Common myeloid progenitor, CD34-positive (primary cell): ENCODE results near the gene CTXN1.
"Not testable (repeated sequence)": the region's sequence is repeated elsewhere in the genome, so short reads cannot be mapped to it uniquely, and the experiment has no call there.

Experiments
- CTCF ChIA-PET: fragments of 350-600 bp; sonication (Branson Sonifier 250); formaldehyde crosslinking; loops from one replicate; lab custom pipeline; 2021; ENCODE audit warnings: antibody characterized with exemption; lab: Charles Lee
- POLR2A ChIA-PET: fragments of 350-600 bp; sonication (Branson Sonifier 250); formaldehyde crosslinking; loops from one replicate; lab custom pipeline; 2021; ENCODE audit warnings: antibody characterized with exemption; lab: Charles Lee
- DNase-seq, 3 donors: peaks; one replicate each; pipeline versions ENCODE4 v3.0.0 to v3.0.0-alpha.2; 2013
- H3K27ac ChIP-seq, 2 experiments: 1 replicate in 1 of 2; 2 replicates in 1 of 2; pipeline ENCODE4 v1.7.0; 2013; ENCODE audit warnings: inconsistent platforms in 2 of 2, low read length in 2 of 2, mild to moderate bottlenecking in 2 of 2, low read depth in 1 of 2, moderate library complexity in 1 of 2; ENCODE audit not compliant: severe bottlenecking in 2 of 2, insufficient read depth in 1 of 2, poor library complexity in 1 of 2
- H3K27me3 ChIP-seq, 5 experiments: replicated peaks in 2 of 5; 1 replicate in 3 of 5; 2 replicates in 2 of 5; pipeline versions ENCODE4 v1.6.1 to v1.7.0; 2013; ENCODE audit warnings: low read length in 4 of 5, mild to moderate bottlenecking in 2 of 5, moderate library complexity in 2 of 5, inconsistent platforms in 1 of 5; ENCODE audit not compliant: insufficient read depth in 5 of 5, control insufficient read depth in 4 of 5
- H3K36me3 ChIP-seq, 4 experiments: 1 replicate in 2 of 4; 2 replicates in 2 of 4; pipeline versions ENCODE4 v1.6.1 to v1.7.0; 2013; ENCODE audit warnings: low read length in 3 of 4, control low read depth in 1 of 4, mild to moderate bottlenecking in 1 of 4; ENCODE audit not compliant: control insufficient read depth in 4 of 4, insufficient read depth in 4 of 4
- H3K4me1 ChIP-seq, 4 experiments: 1 replicate in 3 of 4; 2 replicates in 1 of 4; pipeline versions ENCODE4 v1.6.1 to v1.7.1; 2013; ENCODE audit warnings: low read length in 3 of 4, mild to moderate bottlenecking in 3 of 4, control low read depth in 1 of 4, inconsistent platforms in 1 of 4, moderate library complexity in 1 of 4; ENCODE audit not compliant: control insufficient read depth in 4 of 4, insufficient read depth in 4 of 4; ENCODE audit errors: control extremely low read depth in 1 of 4
- H3K4me3 ChIP-seq, 7 experiments: 1 replicate in 4 of 7; 2 replicates in 3 of 7; pipeline versions ENCODE4 v1.5.1 to v1.7.0; 2013; ENCODE audit warnings: mild to moderate bottlenecking in 7 of 7, low read length in 6 of 7, moderate library complexity in 6 of 7, inconsistent platforms in 2 of 7, low read depth in 2 of 7, control low read depth in 1 of 7; ENCODE audit not compliant: insufficient read depth in 4 of 7, control insufficient read depth in 1 of 7; ENCODE audit errors: extremely low read depth in 1 of 7
- H3K9me3 ChIP-seq, 5 experiments: 1 replicate in 4 of 5; 2 replicates in 1 of 5; pipeline versions ENCODE4 v1.6.1 to v1.7.1; 2013; ENCODE audit warnings: low read length in 4 of 5, mild to moderate bottlenecking in 2 of 5, inconsistent platforms in 1 of 5, low read depth in 1 of 5, moderate library complexity in 1 of 5; ENCODE audit not compliant: control insufficient read depth in 4 of 5, insufficient read depth in 2 of 5; ENCODE audit errors: control extremely low read depth in 1 of 5
- WGBS: methylation state at CpG from one replicate; pipeline ENCODE4 v1.1.5; 2013; ENCODE audit not compliant: insufficient coverage; 5-methylcytosine and 5-hydroxymethylcytosine counted together

The CTXN1 gene

GRCh38 chr19:7921302-7921966 is 4.5 kb downstream of the CTXN1 start:
- H3K27ac ChIP-seq, result peak overlapping the region in 1 of 2 experiments; percentile 71
- peaks cover 0 to 13% (median 10%) of the 10 kb centered on the region in 4 experiments for H3K36me3 ChIP-seq
- peaks cover 0 to 50% (median 48%) of the 10 kb centered on the region in 4 experiments for H3K4me1 ChIP-seq
- ChIA-PET CTCF (interaction anchor here (0.9 to 4.0 kb wide), 9 partner anchors 8 to 353 kb away, joined by 3 to 16 read pairs (median 3); partner anchors contain the start of gene TIMM44), POLR2A (interaction anchor here (2.3 kb wide), 1 partner anchor 22 kb away, joined by 10 read pairs; the partner anchor contains the start of gene TIMM44)
- H3K9me3 ChIP-seq, result no peaks in the 10 kb centered on the region
- peak overlapping the region; percentile 5 to 86 (median 66) for H3K4me3 ChIP-seq
- H3K27me3 ChIP-seq, result peaks cover 0 to 33% (median 11%) of the 10 kb centered on the region in 5 experiments
- DNase-seq, result no peak
- 58% methylated on average over 12 of the region's 17 CpGs for WGBS

- Histone ChIP-seq H3K9me3 (no peaks in the 10 kb centered on the region), H3K27ac (peak overlapping the region in 1 of 2 experiments; percentile 71), H3K4me3 (peak overlapping the region; percentile 59 to 86 (median 79)), H3K27me3 (peaks cover 0 to 40% (median 14%) of the 10 kb centered on the region in 5 experiments), H3K36me3 (peaks cover 0 to 13% (median 10%) of the 10 kb centered on the region in 4 experiments), H3K4me1 (peaks cover 0 to 53% (median 52%) of the 10 kb centered on the region in 4 experiments)
- ChIA-PET CTCF (interaction anchor here (0.6 to 4.0 kb wide), 12 partner anchors 9 to 352 kb away, joined by 3 to 16 read pairs (median 3); partner anchors contain the start of gene TIMM44), POLR2A (interaction anchor here (0.5 to 2.3 kb wide), 4 partner anchors 8 to 51 kb away, joined by 3 to 10 read pairs (median 3); partner anchors contain the start of gene TIMM44)
- peak; percentile 95 to 97 (median 97) for DNase-seq
- WGBS, result 0% methylated on average over 27 of the region's 62 CpGs
Measured at GRCh38 chr19:7920519-7921301, 5.2 kb downstream of the CTXN1 start.

- Histone ChIP-seq H3K4me3 (peak within 1 kb of the TSS; percentile 59 to 86 (median 79)), H3K27ac (peak within 1 kb of the TSS in 1 of 2 experiments; percentile 71), H3K4me1 (peaks cover 0 to 51% (median 48%) of the 10 kb centered on the region in 4 experiments), H3K9me3 (no peaks in the 10 kb centered on the region), H3K36me3 (peaks cover 0 to 13% (median 10%) of the 10 kb centered on the region in 4 experiments), H3K27me3 (peaks cover 0 to 48% (median 15%) of the 10 kb centered on the region in 5 experiments)
- ChIA-PET POLR2A (interaction anchor here (0.5 to 2.3 kb wide), 4 partner anchors 9 to 51 kb away, joined by 3 to 10 read pairs (median 3); partner anchors contain the start of gene TIMM44), CTCF (interaction anchor here (0.6 to 4.0 kb wide), 8 partner anchors 9 to 321 kb away, joined by 3 to 16 read pairs (median 6); no protein-coding TSS in a partner anchor)
- DNase-seq, result peak; percentile 95 to 98 (median 98)
- 4% methylated on average over 54 of the region's 62 CpGs for WGBS
Measured at GRCh38 chr19:7919610-7920518, 6.1 kb downstream of the CTXN1 start, which contains the start of gene SNAPC2. SNAPC2 (plus strand) TSS chr19:7920338; CDS start chr19:7920367, 29 bp downstream.

GRCh38 chr19:7918615-7919421 is 7.1 kb downstream of the CTXN1 start:
- Histone ChIP-seq H3K4me3 (no peak overlapping the region), H3K27me3 (peaks cover 0 to 58% (median 15%) of the 10 kb centered on the region in 5 experiments), H3K4me1 (peaks cover 0 to 51% (median 48%) of the 10 kb centered on the region in 4 experiments), H3K9me3 (no peaks in the 10 kb centered on the region), H3K36me3 (peaks cover 0 to 13% (median 10%) of the 10 kb centered on the region in 4 experiments), H3K27ac (peak overlapping the region in 1 of 2 experiments; percentile 36)
- 53% methylated on average over 29 of the region's 42 CpGs for WGBS
- ChIA-PET CTCF (interaction anchor here (1.0 to 4.0 kb wide), 6 partner anchors 7 to 32 kb away, joined by 3 to 20 read pairs (median 7); partner anchors contain the start of genes CTXN1 and MAP2K7), POLR2A (no interaction called here)
- no peak for DNase-seq

GRCh38 chr19:7918062-7918614 is 7.8 kb downstream of the CTXN1 start:
- Histone ChIP-seq H3K4me3 (peak overlapping the region in 3 of 7 experiments; percentile 13 to 61 (median 56)), H3K27me3 (peaks cover 0 to 58% (median 15%) of the 10 kb centered on the region in 5 experiments), H3K4me1 (peaks cover 0 to 51% (median 48%) of the 10 kb centered on the region in 4 experiments), H3K36me3 (peaks cover 0 to 12% (median 8%) of the 10 kb centered on the region in 4 experiments)
- POLR2A ChIA-PET, result interaction anchor here (1.0 kb wide), 1 partner anchor 14 kb away, joined by 3 read pairs; the partner anchor contains the start of gene MAP2K7
- WGBS, result 30% methylated on average over 14 of the region's 29 CpGs
- CTCF ChIA-PET, result interaction anchor here (1.0 to 4.0 kb wide), 9 partner anchors 10 to 50 kb away, joined by 3 to 20 read pairs (median 4); partner anchors contain the start of genes CTXN1 and MAP2K7
- not testable (repeated sequence) for H3K27ac ChIP-seq, DNase-seq, H3K9me3 ChIP-seq
